SKM-1 (cell line): ENCODE results near the gene VWF.

Experiments used
- DNase-seq: peaks from one replicate; lab custom pipeline; 2025; ENCODE audit not compliant: unreplicated experiment; lab: John Stamatoyannopoulos, UW

The VWF gene

GRCh38 chr12:5965950-5966383 is 158.5 kb downstream of the VWF start:
- DNase-seq: no peak

- DNase-seq: no peak
Observed at GRCh38 chr12:5964913-5965900, 159.3 kb downstream of the VWF start.

GRCh38 chr12:5963515-5963914 is 161.0 kb downstream of the VWF start:
- DNase-seq: no peak

- DNase-seq: no peak
Observed at GRCh38 chr12:5960783-5961182, 163.7 kb downstream of the VWF start.

GRCh38 chr12:5956987-5957386 is 167.5 kb downstream of the VWF start:
- DNase-seq: no peak

- DNase-seq: no peak
Observed at GRCh38 chr12:5954661-5955060, 169.8 kb downstream of the VWF start.

- DNase-seq: no peak
Observed at GRCh38 chr12:5953835-5954586, 170.5 kb downstream of the VWF start.

GRCh38 chr12:5952031-5952430 is 172.4 kb downstream of the VWF start:
- DNase-seq: no peak

- DNase-seq: no peak
Observed at GRCh38 chr12:5948696-5949095, 175.8 kb downstream of the VWF start.

GRCh38 chr12:5947006-5947405 is 177.5 kb downstream of the VWF start:
- no peak for DNase-seq

GRCh38 chr12:5946388-5946787 is 178.1 kb downstream of the VWF start:
- no peak for DNase-seq

- no peak for DNase-seq
Observed at GRCh38 chr12:5945071-5946008, 179.1 kb downstream of the VWF start, which contains the start of gene ANO2. TSS of gene ANO2 (minus strand) at chr12:5945259. CDS start at chr12:5945217, 42 bp downstream.

- DNase-seq: no peak
Observed at GRCh38 chr12:5944688-5945070, 179.8 kb downstream of the VWF start.

- no peak for DNase-seq
Observed at GRCh38 chr12:5944053-5944452, 180.4 kb downstream of the VWF start.

- DNase-seq: no peak
Observed at GRCh38 chr12:5941907-5942306, 182.6 kb downstream of the VWF start.

GRCh38 chr12:5927732-5928516 is 196.5 kb downstream of the VWF start:
- DNase-seq: no peak

- DNase-seq: no peak
Observed at GRCh38 chr12:5925646-5926045, 198.8 kb downstream of the VWF start.

GRCh38 chr12:5924342-5924741 is 200.1 kb downstream of the VWF start:
- DNase-seq: no peak

- DNase-seq: no peak
Observed at GRCh38 chr12:5923751-5924150, 200.7 kb downstream of the VWF start.

- no peak for DNase-seq
Observed at GRCh38 chr12:5923043-5923605, 201.3 kb downstream of the VWF start.
